ENCODE data around the gene CLDN9.

CLDN9 gene

DNA sequence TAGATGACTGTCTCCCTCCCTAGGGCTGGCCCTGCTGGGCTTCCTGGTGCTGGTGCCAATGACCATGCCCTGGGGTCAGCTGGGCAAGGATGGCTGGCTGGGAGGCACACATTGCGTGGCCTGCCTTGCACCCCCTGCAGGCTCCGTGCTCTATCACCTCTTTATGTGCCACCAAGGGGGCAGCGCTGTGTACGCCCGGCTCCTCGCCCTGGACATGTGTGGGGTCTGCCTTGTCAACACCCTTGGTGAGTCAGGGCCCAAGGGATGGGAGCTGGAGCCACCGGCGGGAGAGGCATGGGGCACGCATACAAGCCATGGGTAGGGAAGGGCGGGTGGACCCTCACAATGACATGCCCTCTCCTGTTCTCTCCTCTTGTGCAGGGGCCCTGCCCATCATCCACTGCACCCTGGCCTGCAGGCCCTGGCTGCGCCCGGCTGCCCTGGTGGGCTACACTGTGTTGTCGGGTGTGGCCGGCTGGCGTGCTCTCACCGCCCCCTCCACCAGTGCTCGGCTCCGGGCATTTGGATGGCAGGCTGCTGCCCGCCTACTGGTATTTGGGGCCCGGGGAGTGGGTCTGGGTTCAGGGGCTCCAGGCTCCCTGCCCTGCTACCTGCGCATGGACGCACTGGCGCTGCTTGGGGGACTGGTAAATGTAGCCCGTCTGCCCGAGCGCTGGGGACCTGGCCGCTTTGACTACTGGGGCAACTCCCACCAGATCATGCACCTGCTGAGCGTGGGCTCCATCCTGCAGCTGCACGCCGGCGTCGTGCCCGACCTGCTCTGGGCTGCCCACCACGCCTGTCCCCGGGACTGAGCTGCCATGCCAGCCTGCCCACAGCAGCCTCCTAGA is 41.4 kb upstream of the CLDN9 start:
- no peak for DNase-seq (ENCODE audit: low spot score)

DNA sequence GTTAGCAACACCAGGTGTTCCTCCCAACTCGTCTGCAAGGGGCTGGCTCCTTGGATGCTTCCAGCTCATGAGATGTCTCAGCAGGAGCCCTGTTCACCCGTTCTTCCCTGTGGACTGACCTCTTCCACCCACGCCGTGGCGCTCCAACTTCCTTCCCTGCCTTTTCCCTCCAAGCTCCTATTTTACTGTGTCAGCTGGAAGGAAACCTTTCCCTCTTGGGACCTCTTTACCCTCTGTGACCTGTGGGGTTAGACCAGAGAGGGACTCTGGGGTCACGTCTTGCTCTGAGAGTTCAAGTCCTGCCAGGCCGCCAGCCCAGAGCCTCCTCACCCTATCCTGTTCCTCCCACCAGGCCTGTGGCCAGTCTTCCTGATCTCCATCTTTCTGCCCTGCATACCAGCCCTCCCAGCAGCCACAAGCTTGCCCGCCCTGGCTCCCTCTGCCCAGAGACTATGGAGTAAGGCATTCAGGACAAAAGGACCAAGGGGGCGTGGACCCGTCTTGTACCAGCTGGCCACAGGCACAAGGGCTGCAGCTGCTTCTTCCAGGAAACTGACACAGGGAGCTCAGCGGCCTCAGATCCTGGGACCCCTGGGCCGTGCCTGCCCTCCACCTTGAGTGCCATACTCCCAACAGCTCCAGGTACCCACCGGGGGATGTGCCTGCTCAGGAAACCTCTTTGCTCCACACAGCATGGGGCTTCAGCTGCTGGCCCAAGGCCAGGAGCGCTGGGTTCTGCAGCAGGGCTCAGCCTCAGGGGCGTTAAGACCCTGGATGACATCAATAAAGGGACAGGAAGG is 40.5 kb upstream of the CLDN9 start:
- TF ChIP-seq, protein P1, sequence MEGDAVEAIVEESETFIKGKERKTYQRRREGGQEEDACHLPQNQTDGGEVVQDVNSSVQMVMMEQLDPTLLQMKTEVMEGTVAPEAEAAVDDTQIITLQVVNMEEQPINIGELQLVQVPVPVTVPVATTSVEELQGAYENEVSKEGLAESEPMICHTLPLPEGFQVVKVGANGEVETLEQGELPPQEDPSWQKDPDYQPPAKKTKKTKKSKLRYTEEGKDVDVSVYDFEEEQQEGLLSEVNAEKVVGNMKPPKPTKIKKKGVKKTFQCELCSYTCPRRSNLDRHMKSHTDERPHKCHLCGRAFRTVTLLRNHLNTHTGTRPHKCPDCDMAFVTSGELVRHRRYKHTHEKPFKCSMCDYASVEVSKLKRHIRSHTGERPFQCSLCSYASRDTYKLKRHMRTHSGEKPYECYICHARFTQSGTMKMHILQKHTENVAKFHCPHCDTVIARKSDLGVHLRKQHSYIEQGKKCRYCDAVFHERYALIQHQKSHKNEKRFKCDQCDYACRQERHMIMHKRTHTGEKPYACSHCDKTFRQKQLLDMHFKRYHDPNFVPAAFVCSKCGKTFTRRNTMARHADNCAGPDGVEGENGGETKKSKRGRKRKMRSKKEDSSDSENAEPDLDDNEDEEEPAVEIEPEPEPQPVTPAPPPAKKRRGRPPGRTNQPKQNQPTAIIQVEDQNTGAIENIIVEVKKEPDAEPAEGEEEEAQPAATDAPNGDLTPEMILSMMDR (IDR thresholded peaks at IDR 0.05; ENCODE audit: extremely low read depth, missing control alignments) = no peak
- no peak for DNase-seq (ENCODE audit: low spot score)

More for the DNA sequence above, 41.4 kb upstream of the CLDN9 start:
- TF ChIP-seq, protein P1 (IDR thresholded peaks at IDR 0.05; ENCODE audit: extremely low read depth, missing control alignments) = no peak

DNA sequence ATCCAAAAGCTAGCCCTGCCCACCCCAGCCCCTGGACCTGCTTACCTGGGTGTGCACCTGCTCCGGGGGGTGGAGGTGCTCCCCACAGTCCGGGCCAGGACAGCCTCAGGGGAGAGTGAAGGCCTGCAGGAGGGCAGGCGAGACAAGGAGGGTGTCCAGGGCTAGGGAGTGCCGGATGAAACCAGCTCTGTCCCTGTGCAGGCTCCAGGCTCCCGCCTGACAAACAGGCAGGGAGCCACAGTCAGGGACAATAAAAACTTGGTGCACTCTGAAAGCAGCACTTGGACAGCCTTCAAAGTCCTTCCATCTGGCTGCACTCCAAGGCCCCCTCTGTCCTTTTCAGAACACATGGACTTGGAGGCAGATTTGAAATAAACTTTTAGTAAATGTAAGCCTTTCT is 39.6 kb upstream of the CLDN9 start:
- no peak for DNase-seq (ENCODE audit: low spot score)
- TF ChIP-seq, protein P1 (IDR thresholded peaks at IDR 0.05; ENCODE audit: extremely low read depth, missing control alignments) = no peak

DNA sequence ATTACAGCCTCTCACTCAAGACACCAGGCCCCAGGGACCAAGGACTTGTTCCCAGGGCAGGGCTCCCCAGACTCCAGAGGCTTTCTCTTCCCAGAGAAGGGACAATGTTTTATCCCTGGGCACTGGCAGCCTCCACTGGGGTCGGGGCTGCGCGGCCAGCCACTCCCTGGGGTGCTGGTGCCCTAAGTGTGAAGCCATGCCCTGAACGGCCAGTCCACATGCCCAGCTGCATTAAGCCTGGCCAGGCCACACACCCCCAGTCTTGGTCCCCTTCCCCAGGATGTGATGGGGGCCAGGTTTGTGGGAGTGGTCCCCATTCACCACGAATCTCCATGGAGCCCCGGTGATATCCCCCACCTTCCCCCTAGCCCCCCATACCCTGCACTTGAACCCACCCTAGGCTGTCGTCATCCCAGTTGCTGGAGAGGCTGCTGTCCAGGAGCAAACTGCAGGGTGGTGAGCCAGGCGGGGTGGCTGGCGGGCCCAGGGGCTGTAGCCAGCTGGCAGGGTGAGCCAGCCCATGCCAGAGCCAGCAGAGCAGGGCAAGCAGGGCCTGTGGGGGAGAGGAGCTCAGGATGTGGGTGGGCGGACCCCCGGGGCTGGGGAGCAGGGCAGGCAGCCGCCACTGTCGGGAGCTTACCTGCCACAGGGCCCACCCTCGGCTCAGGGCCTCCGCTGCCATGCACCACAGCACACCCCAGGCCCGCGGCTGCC is 39.0 kb upstream of the CLDN9 start:
- no peak for DNase-seq (ENCODE audit: low spot score)
- TF ChIP-seq, protein P1 (IDR thresholded peaks at IDR 0.05; ENCODE audit: extremely low read depth, missing control alignments) = no peak

DNA sequence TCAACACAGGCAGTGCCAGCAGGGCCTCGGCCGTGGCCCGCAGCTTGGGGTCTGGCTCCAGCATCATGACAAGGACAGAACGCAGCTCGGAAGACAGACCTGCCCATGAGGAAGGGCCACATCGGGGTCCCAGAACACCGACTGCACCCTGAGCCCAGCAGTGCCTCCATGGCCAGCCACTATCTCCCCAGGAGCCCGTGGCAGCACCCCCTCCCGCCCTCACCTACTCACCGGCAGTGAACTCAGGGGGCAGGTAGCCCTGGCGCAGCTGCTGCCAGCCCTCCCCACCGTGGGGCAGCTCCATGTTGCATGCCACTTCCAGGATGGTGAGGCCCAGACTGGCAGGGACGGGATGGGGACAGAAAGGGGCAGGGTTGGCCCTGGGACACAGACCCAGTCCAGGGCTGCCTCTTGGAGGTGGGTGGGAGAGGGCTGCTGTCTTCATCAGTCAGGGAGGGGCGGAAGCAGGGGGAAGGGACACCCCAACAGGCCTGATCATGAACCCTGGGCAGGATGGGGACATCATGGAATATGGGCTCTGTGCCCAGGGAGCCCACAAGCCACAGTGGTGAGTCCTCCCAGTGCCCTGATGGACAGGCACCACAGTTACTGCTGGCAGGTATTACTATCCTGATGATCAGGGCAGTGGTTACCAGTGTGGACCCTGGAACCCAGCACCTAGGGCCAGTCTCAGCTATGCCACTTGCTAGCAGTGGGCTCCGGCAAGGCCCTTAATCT is 38.2 kb upstream of the CLDN9 start:
- DNase-seq (ENCODE audit: low spot score) = no peak
- TF ChIP-seq, protein P1 (IDR thresholded peaks at IDR 0.05; ENCODE audit: extremely low read depth, missing control alignments) = no peak

DNA sequence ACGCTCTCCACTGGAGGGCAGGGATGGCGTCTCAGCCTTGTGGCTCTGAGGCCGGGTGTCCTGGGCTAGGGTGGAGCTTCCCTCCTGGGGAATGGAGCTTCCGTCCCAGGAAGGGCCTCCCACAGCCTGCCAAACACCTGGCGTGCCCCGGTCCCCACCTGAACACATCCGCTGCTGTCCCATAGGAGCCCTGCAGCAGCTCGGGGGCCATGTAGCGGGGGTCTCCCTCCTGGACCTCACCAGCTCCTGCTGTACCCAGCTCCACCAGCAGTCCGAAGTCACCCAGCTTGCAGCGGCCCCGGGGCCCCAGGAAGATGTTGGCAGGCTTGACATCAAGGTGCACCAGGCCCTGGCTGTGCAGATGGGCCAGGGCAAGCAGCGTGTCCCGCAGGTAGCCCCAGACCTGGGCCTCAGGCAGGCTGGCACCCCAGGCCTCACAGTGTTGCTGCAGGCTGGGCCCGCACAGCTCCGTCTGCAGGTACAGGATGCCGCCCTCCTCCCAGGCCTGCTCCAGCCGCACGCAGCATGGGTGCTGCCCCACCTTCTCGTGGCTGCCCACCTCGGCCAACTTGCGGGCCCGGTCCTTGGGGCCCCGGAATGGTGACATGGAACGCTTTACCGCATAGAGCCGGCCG is 37.4 kb upstream of the CLDN9 start:
- no peak for DNase-seq (ENCODE audit: low spot score)
- TF ChIP-seq, protein P1 (IDR thresholded peaks at IDR 0.05; ENCODE audit: extremely low read depth, missing control alignments) = no peak

Data from GM20000 (cell line).